Left hindlimb (tissue), 1 donor: Measurements from ENCODE around the gene LDLRAD3.
"Not testable (repeated sequence)": the region's sequence is repeated elsewhere in the genome, so short reads cannot be mapped to it uniquely, and the experiment has no call there.

Experiments used
- DNase-seq: peaks from one replicate; pipeline ENCODE4 v3.0.0-alpha.2; 2018

LDLRAD3 gene

GRCh38 chr11:36019722-36020121, 75.9 kb downstream of the LDLRAD3 start:
- no peak for DNase-seq

- DNase-seq: no peak
Observed at GRCh38 chr11:36022882-36023281, 79.0 kb downstream of the LDLRAD3 start.

GRCh38 chr11:36023922-36024321, 80.1 kb downstream of the LDLRAD3 start:
- no peak for DNase-seq

- DNase-seq: no peak
Observed at GRCh38 chr11:36024716-36025115, 80.9 kb downstream of the LDLRAD3 start.

GRCh38 chr11:36026315-36026968, 82.6 kb downstream of the LDLRAD3 start:
- no peak for DNase-seq

- DNase-seq: no peak
Observed at GRCh38 chr11:36027731-36028130, 83.9 kb downstream of the LDLRAD3 start.

- no peak for DNase-seq
Observed at GRCh38 chr11:36029616-36030015, 85.8 kb downstream of the LDLRAD3 start.

- DNase-seq: no peak
Observed at GRCh38 chr11:36030731-36031281, 86.9 kb downstream of the LDLRAD3 start.

GRCh38 chr11:36033082-36033751, 89.4 kb downstream of the LDLRAD3 start:
- no peak for DNase-seq

GRCh38 chr11:36033936-36034335, 90.1 kb downstream of the LDLRAD3 start:
- DNase-seq: no peak

GRCh38 chr11:36034551-36035331, 90.9 kb downstream of the LDLRAD3 start:
- DNase-seq: no peak

- DNase-seq: no peak
Observed at GRCh38 chr11:36035454-36035853, 91.6 kb downstream of the LDLRAD3 start.

- DNase-seq: no peak
Observed at GRCh38 chr11:36035999-36036398, 92.1 kb downstream of the LDLRAD3 start.

- no peak for DNase-seq
Observed at GRCh38 chr11:36037031-36037430, 93.2 kb downstream of the LDLRAD3 start.

- no peak for DNase-seq
Observed at GRCh38 chr11:36038541-36038940, 94.7 kb downstream of the LDLRAD3 start.

- no peak for DNase-seq
Observed at GRCh38 chr11:36039471-36039870, 95.6 kb downstream of the LDLRAD3 start.

GRCh38 chr11:36041988-36042611, 98.2 kb downstream of the LDLRAD3 start:
- DNase-seq: no peak

- DNase-seq: no peak
Observed at GRCh38 chr11:36044636-36045035, 100.8 kb downstream of the LDLRAD3 start.

GRCh38 chr11:36045945-36046344, 102.1 kb downstream of the LDLRAD3 start:
- not testable (repeated sequence) for DNase-seq

- no peak for DNase-seq
Observed at GRCh38 chr11:36046932-36047331, 103.1 kb downstream of the LDLRAD3 start.

- DNase-seq: no peak
Observed at GRCh38 chr11:36047344-36047743, 103.5 kb downstream of the LDLRAD3 start.

GRCh38 chr11:36048496-36049247, 104.8 kb downstream of the LDLRAD3 start:
- no peak for DNase-seq
